GM12891 (cell line): ENCODE results near the gene EXOC3.

Source experiments
- PAX5 ChIP-seq: IDR thresholded peaks from 2 replicates; pipeline ENCODE4 v1.6.1; 2011; ENCODE audit warnings: low read length, moderate library complexity, mild to moderate bottlenecking; ENCODE audit not compliant: insufficient read depth, severe bottlenecking
- POLR2A ChIP-seq: IDR thresholded peaks from 2 replicates; pipeline ENCODE4 v1.6.1; 2011; ENCODE audit warnings: low read depth, low read length, control low read depth
- POLR2AphosphoS5 ChIP-seq: IDR thresholded peaks from 2 replicates; pipeline ENCODE4 v1.6.1; 2011; ENCODE audit warnings: low read depth, low read length, control low read depth
- TAF1 ChIP-seq: IDR thresholded peaks from 2 replicates; pipeline ENCODE4 v1.6.1; 2011; ENCODE audit warnings: low read depth, low read length, control low read depth

DNA sequence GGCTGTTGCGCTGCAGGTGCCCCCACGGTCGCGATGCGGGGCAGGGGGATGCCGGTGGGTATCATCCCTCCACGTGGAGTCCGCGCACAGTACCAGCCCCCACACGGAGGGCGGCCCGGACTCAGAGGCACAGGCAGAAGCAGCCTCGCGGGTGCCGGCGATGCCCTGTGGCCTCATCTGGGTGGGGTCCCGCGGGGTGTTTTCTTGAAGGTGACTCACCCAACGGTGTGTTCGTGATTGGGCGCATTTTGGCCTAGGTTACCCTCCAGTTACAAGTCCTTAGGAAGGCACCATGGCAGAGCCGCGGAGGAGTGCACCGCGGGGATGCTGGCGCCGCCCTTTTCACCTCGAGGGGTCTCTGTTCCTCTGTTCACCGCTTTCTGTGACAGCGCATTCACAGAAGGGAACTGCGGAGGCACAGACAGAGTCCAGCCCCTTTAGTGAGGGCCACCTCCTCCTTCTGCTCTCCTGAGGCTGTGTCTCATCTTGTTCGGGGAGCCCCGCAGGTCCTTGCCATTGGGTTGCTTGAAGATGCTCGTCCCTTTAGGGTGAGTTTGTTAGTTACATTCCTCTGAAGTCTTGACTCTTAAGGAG is 21.6 kb upstream of the EXOC3 start:
- TF ChIP-seq POLR2A: no peak
- no peak for TF ChIP-seq TAF1
- TF ChIP-seq POLR2AphosphoS5: no peak; the same call in 1 of the 2 replicates
- TF ChIP-seq PAX5: no peak
